Inflammatory macrophage treated with lipopolysaccharide for 1 hour (primary cell): Measurements from ENCODE around the gene ATP8A1.

Experiments
- DNase-seq, 2 donors: peaks; one replicate each; pipeline ENCODE4 v3.0.0-alpha.2; 2020 to 2022

ATP8A1 gene

DNA sequence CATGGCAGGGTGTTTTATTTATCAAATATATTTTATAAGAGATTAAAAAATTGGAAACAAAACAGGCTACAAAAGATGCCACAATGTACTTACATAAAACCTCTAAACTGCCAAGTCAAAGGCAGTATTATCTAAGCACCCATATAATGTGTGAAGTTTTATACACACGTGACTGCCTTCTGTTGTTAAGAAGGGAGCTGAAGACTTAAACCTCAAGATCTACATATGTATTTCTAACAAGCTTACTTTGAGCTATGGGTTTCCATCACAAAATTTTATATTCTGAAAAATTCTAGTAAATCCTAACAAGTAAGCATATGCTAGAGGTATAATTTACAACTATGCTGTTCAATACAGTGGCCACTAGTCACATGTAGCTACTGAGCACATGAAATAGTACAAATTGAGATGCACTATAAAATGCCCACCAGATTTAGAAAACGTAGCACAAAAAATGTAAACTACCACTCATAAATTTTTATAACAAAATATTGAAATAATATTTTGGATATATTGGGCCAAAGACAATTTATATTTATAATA lies 9.8 kb downstream of the ATP8A1 start:
- no peak for DNase-seq

DNA sequence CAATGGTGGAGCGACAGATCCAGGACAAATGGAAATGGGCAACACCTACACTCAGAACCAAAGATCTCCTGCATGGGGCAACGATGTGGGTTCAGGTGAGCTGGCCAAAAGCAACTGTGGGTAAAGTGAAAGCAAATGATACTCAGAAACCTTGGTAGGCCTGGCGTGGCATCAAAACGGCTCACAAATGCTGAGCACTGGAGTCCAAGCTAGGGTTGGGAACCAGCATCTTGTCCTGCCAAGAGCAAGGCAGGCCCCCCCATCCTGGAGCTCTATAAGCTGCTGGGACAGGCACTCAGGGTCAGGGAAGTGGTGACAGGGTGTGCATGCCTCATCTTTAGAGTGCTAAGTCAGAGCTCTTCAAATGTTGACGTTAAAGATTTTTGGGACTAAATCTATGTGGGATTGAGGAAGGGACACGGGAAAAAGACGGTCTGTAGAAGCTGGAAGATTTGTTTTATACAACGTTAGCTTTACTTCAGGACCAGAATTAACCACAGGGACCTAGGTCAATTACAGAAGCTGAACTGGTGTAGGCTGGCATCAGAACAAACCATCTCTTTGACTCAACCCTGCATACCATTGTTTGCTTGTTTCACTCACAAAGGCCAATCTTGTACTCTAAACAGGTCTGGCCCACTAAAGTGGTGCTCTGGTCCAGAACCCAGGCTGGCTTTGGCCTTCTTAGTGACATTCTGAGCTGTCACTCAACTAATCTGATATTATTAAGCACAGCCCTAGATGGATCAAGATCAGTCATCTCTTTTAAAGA lies 10.7 kb downstream of the ATP8A1 start:
- no peak for DNase-seq

DNA sequence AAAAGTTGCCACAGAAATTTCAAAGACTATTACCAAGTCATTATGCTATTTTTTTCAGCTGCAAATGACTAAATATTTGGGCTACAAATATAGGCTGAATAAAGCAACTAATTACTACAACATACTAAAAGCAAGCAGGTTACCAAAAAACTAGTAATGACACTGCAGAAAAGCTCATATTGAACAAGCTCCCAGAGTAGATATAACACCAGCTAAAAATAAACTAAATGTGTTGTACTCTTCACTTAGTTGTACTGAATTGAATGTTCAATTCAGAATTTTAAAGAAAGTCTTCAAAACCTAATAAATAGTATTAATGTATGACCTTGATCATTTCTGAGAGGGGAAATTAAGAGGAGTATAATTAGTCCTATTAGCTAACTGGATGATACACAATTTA lies 12.0 kb downstream of the ATP8A1 start:
- no peak for DNase-seq

DNA sequence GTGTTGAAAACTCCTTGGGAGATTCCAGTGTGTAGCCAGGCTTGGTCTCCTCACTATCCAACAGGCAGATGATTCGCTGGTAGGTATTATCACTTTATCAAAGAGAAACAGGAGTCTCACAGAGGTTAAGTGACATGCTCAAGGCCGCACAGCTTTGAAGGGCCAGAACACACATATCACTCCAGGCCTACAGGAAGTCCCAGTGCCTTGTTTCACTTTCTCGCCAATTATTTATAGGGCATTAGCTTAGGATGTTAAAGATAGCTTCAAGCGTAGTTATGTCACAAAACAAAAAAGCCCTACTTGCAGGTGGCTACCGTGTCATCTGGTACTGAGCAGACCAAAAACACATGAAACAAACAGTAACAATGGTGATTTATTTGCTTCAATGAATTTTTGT lies 13.2 kb downstream of the ATP8A1 start:
- no peak for DNase-seq

DNA sequence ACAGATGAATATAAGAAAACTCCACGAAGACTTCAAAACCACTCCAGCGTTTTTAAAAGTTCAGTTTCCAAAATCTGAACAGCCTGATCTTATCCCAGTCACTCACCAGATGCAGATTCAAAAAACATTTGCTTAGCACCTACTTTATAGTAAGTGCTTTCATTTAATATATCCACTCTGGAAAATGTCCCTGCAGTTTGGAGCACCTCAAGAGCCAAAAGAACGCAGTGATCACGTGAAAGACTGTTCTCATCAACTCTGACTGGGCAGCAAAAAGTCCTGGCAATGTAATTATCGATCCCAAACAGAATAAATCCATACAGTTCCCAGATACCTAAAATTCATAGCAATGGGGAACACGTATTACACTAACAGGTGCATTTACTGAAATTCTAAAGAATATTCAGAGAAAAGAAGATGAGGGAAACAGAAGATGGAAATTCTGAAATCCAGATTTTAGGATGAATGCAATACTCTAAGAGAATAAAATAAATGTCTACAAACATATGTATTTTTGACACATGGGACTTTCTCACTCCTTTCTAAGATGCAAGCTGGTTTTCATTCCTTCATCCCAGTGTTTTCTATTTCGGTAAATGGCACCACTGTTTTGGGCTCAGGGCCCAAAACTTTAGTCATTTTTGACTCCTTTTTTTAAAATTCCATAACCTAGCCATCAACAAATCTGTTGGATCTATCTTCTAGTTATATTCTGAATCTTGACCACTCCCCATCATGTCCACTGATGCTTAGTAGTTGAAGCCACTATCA lies 13.9 kb downstream of the ATP8A1 start:
- no peak for DNase-seq

DNA sequence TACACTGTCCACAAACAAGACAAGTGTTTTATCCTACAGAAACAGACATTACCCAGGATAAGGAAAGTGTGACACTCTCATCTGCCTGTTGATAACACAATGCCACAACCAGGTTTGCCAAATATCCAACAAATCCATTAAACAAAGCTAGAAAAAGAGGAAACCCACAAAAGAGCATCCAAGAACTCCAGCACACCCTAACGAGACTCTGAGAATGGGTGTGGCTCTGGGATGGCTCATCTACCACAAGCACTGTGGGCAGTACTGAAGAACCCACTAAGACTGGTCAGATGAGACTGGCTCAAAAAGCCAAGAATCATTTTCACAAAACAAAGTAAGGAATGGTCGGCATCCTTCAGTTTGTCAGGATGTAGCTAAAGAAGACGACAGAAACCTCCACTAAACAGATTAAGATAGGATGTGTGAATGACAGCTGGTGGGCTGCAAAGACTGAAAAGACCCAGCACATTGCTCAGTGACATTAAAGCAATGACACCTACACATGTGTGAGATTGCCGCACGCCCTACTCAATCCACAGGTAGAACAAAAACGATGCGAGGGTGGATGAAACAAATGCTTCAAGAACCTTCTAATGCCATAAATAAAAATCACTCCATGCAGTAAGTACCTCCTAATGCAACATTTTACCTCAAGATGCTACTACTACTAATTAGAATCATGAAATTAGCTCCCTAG lies 14.7 kb downstream of the ATP8A1 start:
- no peak for DNase-seq

DNA sequence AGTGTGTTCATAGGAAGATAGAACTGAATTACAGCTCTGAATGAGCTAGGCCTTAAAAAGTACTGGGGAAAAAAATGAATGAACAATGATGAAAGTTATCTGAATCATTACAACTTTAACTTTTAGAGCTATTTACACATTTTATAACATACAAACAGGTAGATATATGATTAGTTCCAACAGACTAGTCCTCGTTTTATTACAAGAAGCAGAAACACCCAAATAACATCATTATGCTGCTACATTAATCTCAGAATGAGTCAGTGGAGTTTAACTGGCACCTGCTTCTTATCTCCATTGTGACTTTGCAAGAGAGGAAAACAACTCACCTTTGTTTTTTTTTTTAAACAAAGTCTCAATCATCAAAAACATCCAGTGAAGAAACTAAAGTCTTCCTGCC lies 15.2 kb downstream of the ATP8A1 start:
- no peak for DNase-seq

DNA sequence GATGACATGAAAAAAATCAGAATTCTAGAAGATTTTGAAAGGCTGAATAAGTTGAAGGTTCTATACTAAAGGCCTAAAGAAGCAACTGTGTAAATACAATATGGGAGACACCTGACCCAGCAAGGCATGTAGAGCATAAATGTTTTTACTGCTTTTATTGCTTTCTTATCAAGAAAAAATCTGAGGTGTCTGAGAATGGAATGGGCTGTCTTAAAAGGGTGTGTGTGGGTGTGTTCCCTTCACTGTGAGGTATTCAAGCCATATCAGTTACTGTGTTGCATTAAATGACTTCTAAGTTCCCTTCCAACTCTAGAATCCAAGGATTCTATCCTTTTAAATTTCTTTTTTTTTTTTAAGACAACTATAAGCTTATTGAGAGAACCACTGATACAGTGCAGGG lies 15.7 kb downstream of the ATP8A1 start:
- DNase-seq, result no peak

DNA sequence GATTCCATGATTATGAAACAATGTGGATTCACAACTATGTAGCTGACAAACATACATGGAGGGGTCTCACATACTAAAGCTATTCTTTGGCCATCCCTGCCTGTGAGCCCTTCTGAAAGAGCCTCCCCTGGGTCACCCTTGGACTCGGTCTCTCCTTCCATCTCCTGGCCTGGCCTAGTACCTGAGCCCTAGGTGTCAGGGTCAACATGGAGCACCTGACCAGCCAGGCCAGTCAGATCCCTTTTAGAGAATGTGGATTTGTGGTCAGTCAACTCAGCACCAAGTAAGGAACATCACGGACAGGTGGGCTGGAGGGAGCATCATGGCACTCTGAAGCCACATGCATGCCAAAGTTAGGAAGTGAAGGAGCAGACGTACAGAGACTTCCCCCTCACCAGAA lies 16.3 kb downstream of the ATP8A1 start:
- DNase-seq, result no peak

DNA sequence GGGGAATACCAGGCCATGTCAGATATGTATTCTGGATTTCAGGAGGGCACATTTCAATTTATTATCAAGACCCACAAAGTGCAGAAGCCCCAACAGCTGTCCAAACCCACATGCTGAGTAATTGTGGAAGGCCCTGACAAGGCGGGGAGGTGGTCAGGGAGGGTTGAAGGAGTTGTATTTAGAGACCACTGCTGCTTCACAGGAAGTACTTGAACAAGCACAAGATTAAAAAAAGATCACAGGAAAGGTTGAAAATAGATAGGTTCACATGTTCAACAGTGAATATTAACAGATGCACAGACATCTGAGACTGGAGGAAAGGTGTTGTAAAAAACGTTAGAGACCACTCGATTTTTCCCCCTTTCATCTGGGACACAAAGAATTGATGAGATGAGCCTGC lies 17.9 kb downstream of the ATP8A1 start:
- DNase-seq, result no peak

DNA sequence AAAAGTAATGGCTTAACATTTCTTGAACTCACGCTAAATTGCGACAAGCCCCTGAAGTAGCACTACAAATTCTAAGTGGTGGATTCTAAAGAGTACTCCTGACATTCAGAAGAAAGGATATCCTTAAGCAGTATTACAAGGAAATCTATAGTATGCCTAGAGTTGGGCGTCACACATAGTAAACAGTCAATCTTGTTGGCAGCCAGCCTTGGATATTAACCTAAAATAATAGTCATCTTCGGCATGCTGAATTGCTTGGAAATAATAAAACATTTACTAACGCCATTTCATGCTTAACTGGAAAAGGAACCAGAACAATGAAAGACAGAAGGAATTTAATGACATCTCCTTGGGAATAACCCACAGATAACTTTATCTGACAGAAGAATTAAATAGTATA lies 18.6 kb downstream of the ATP8A1 start:
- DNase-seq, result no peak

DNA sequence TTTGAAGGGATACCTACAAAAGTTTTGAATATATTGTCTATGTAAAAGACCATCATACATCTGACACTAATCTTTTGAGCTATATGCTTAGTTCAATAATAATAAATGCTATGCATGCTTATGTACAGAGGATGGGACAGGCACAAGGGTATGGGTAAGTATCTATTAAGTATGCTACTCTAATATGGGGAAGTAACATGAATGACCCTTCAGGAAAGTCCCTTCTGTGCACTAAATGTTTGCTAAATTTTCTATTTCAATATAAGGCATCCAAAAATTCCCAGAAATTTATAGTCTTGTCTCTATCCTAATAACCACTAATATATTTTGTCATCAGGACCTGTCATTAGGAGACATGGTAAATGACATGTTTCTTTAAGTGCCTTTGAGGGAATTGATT lies 19.0 kb downstream of the ATP8A1 start:
- peak; percentile 47 to 67 for DNase-seq

DNA sequence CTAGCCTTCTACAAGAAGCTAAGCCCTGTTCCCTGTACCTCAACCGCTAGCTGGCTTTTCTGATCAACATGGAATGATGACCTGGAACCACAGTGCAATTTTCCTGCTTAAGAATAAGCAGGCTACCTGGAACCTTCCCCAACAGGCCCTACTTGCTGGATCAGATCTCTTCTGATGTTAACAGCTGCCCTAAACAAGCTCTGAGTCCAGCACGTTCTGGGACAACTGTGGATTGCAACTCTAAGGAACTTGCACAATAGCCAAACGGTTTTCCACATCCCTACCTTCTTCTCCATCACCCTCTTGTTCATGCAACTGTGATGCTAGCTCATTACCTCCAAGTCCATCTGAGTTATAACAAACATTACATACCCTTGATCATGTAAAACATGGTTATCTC lies 19.8 kb downstream of the ATP8A1 start:
- DNase-seq, result no peak

DNA sequence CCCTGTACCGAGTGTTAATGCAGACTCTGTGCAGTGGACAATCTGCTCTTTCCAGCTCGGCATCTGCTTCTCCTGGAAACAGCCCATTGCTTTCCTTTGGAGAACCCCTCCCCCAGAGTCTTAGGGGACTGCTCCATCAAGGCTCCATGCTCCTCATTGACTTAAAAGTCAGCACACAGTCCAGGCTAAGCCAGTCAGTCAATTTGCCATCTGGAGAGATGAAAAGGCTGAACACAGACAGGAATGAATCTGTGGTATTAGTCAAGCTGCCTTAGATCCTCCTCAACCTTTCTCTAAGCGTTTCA lies 20.3 kb downstream of the ATP8A1 start:
- no peak for DNase-seq

DNA sequence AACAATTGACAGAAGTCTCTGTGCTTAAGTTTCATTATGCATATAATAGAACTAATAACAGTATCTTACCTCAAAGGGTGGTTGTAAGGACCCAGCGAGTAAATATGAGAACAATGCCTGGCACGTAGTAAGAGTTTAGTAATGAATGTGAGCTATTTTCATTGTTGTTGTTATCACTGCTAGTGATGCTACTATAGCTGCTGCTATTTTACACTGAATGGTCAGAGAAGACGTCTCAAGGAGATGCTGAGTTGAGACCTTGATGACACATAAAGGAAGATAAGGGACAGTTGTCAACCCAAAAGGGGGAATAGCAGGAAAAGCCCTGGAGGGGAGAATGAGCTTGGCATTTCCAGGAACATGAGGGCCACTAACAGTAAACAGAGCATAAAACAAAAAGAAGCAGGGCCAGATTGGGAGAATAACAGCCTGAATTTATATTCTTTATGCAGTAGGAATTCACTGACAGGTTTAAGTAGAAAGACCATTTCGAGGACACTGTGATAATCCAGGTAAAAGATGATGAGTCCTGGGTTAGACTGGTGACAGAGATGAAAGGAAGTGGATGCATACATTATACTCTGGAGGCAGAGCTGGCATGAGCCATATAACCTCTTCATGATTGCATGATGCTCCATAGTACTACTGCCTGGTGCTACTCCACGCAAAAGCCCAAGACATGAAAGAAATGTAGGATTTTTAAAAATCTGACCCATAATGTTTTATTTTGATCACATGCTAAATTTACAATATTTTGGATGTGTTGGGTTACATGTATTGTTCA lies 23.1 kb downstream of the ATP8A1 start:
- no peak for DNase-seq

DNA sequence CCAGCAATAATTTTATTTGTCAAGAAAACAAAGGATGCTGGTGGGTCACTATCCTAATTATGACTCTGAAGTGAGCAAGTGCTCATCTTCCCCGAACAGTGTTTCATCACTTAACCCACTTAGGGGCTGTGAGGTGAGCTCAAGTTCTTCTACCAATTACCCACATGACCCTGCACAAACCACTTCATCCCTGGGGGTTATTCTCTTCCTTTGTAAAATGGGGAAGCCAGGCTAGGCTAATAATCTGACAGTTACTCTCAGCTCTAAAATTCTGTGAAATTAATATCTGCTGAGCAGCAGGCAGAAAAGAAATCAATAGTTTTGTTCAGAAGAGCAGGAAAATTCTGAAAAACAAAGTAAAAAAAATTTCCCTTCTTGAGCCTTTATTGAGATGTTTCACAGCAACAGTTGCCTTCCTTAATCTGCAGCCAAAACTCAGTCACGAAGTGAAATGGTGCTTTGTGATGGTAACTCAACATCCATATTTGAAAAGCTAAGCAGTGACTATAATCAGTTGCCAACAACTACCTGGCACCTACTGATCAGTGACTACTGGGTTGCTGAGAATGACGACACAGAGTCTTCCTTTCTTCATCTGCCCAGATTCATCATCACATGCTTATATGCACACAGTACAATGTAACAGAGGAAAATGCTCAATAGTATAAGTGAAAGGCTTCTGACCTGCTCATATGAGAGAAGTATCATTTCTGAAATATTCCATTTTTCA lies 24.1 kb downstream of the ATP8A1 start:
- DNase-seq, result peak in 1 of 2 donors; percentile 11

DNA sequence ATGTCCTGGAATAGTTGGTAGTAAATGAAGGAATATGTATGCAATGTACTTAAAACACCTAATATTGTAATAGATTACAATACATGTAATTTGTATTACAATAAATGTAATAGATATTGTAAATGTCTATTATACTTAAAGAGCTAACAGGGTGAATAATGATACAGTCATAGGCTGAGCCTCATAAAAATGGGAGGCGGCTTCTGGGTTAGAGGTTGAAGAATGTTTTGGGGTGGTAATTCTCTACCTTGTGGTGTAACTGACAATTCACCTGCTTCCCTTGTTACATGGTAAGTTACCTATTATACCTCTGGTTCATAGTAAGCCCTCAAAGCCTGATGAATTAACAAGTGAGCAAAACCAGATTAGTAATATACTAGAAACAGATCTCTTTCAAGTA lies 26.0 kb downstream of the ATP8A1 start:
- no peak for DNase-seq

DNA sequence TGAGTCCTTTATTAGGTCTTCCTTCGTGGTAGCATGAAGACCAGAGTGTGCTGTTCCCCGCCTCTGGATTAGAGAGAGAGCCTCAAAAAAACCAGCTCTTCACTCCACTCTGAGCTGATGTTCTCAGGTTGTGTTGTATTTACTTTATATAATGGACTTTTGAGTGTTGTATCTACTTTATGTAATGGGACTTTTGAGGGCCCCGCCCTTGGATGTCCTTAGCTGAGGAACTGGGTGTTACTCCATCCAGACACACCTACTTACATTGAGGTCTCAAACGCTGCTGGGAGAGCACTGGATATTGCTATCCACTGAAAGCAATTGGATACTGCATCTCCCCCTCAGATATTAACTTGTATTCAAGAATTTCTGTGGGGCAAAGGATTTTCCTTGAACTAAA lies 28.2 kb downstream of the ATP8A1 start:
- DNase-seq, result no peak

DNA sequence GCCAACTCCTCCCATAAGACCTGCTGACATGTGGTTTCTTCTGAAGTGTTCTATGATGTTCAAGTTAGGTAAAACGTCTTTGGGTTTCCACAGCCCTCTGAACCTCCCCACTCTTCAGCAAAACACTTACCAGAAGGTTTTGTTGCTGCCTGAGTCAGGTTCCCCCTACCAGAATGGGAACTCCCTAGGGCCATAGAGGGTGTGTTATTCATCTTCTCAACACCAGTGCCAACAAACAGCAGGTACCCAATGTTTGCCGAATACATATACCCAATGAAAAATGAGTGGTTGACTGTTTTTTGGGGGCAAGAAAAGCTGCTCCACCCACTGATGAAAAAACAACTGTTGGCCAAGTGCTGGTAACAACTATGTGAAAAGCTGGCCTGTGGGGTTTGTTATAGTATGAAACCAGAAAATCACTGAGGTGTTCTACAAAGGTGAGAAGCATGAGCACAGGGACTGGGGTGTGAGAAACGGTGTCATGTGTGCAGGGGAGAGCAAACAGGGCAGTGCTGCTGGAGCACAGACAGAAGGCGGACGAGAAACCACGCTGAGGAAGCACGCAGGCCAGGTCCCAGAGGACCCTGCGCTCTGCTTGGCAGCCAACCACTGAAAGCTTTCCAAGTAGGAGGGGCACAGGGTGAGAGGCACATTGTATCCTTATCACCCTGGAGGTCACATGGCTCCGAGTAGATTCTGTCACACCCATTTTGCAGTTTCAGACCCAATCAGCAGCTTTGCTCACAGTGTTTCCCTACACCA lies 28.8 kb downstream of the ATP8A1 start:
- DNase-seq, result no peak

DNA sequence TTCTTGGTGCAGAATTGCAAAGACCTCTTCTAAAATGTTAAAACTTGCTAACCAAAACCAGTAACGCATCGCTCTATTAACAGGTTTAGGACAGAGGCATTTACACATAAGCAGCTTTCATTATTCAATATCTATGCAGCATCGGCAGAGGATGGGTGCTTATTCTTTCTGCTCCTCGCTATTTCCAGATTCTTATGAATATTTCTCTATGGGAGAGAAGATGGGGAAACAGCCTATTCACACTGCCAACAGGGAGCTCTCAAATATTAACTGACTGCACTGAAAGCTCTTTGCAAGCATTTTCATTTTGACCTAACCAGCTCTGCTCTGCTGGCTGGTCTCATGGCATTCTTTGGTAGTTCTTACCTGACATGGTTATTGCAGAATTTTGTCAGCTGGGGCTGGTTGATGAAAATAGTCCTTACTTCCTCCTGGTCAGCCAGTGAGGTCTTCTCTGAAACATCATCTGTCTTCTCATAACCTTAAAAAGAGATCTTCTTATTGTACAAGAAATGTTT lies 30.2 kb downstream of the ATP8A1 start:
- DNase-seq, result no peak

DNA sequence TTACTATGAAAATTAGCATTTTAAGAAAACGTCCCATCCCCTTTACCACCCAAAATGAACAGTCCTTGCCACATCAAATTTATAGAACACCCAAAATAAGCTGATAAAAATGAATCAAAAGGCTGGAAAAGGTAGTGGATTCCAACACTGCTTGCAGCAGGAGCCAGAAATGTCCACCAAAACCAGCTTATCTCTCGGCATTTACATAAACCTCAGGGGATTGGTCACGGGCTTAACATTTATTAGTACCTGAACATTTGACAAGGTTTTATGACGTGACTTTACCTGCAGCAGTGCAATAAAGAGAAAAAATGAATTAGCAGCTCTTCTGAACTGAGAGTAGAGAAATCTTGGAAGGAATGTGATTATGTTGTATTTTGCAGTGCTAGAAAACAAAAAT lies 31.6 kb downstream of the ATP8A1 start:
- DNase-seq, result no peak
